Measurements from ENCODE around the gene ECHS1. TPM values are rescaled to one million over a fixed set of nuclear protein-coding genes. Genes with fewer than 3 reads are reported as not detected.

Gene ECHS1
- total and polyA plus RNA-seq, 2 experiments from 2014 or later: 92.1 to 127 TPM

DNA sequence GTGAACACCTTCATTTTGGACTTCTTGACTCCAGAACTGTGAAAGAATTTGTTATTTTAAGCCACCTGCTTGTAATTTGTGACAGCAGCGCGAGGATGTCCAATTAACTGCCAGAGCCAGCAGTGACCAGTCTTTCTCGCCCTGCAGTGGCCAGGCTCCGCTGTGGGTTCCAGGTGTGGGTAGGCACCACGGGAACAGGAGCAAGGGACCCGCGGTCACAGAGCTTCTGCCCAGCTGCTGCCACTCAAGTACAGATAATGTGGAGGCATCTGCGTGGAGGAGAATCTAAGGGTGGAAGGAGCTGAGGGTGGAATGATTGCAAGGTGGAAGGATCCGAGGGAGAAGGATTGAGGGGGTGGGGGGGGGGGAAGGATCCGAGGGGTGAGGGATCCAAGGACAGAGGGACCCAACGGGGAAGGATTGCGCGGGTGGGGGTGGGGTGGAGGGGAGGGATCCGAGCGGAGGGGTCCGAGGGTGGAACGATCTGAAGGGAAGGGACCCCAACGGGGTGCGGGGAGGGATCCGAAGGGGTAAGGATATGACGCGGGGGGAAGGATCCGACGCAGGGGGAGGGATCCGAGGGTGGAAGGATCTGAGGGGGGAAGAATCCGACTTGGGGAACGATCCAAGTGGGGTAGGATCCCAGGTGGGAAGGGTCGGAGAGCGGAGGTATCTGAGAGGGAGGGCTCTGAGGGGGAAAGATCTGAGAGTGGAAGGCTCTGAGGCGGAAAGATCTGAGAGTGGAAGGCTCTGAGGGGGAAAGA lies 40.0 kb downstream of the ECHS1 start:
- H3K79me2 ChIP-seq (replicated peaks; ENCODE audit: insufficient read depth): no peaks in the 10 kb centered on the region
- H4K20me1 ChIP-seq (replicated peaks; ENCODE audit: insufficient read depth): no peaks in the 10 kb centered on the region
- ATAC-seq (no peak), DNase-seq (ENCODE audit: low spot score) (no peak)
- Mint-ChIP-seq H3K4me3 (no peak overlapping the region; the same call in 2 of the 3 replicates), H3K27ac (no peak overlapping the region), H3K9me3 (peaks cover 17% of the 10 kb centered on the region), H3K4me1 (peaks cover 6% of the 10 kb centered on the region), H3K27me3 (ENCODE audit: insufficient read depth, low read depth, poor library complexity) (peaks cover 60% of the 10 kb centered on the region), H3K36me3 (ENCODE audit: low read depth) (no peaks in the 10 kb centered on the region; the same call in 1 of the 3 replicates)
- H3K27me3 ChIP-seq (ENCODE audit: insufficient read depth): peaks cover 85% of the 10 kb centered on the region
- no peaks in the 10 kb centered on the region for H3K36me3 ChIP-seq (ENCODE audit: insufficient read depth)
- H3K9me2 ChIP-seq (ENCODE audit: insufficient read depth): no peaks in the 10 kb centered on the region
- no peaks in the 10 kb centered on the region for H3F3A ChIP-seq (replicated peaks; ENCODE audit: low read depth)
- H3K4me3 ChIP-seq: no peak overlapping the region
- no peak for TF ChIP-seq POLR2AphosphoS5 (IDR thresholded peaks at IDR 0.05; ENCODE audit: low read depth)
- TF ChIP-seq ZNF462 (CRISPR knock-in tag; IDR thresholded peaks at IDR 0.05): no peak
- TF ChIP-seq STAT1 (IDR thresholded peaks at IDR 0.05; ENCODE audit: unreplicated experiment): no peak
- TF ChIP-seq EZH2phosphoT487 (IDR thresholded peaks at IDR 0.05; ENCODE audit: unreplicated experiment): no peak
- TF ChIP-seq ZNF331 (CRISPR knock-in tag; IDR thresholded peaks at IDR 0.05; ENCODE audit: low read depth): no peak
- TF ChIP-seq JUNB (IDR thresholded peaks at IDR 0.05; ENCODE audit: unreplicated experiment): no peak
- no peak for TF ChIP-seq ETS1 (IDR thresholded peaks at IDR 0.05)
- no peak for TF ChIP-seq CTCF (conservative IDR thresholded peaks at IDR 0.05; ENCODE audit: low read depth in 2 of 2)
- no peak for TF ChIP-seq ZNF114 (CRISPR knock-in tag; IDR thresholded peaks at IDR 0.05)
- TF ChIP-seq, protein P1, sequence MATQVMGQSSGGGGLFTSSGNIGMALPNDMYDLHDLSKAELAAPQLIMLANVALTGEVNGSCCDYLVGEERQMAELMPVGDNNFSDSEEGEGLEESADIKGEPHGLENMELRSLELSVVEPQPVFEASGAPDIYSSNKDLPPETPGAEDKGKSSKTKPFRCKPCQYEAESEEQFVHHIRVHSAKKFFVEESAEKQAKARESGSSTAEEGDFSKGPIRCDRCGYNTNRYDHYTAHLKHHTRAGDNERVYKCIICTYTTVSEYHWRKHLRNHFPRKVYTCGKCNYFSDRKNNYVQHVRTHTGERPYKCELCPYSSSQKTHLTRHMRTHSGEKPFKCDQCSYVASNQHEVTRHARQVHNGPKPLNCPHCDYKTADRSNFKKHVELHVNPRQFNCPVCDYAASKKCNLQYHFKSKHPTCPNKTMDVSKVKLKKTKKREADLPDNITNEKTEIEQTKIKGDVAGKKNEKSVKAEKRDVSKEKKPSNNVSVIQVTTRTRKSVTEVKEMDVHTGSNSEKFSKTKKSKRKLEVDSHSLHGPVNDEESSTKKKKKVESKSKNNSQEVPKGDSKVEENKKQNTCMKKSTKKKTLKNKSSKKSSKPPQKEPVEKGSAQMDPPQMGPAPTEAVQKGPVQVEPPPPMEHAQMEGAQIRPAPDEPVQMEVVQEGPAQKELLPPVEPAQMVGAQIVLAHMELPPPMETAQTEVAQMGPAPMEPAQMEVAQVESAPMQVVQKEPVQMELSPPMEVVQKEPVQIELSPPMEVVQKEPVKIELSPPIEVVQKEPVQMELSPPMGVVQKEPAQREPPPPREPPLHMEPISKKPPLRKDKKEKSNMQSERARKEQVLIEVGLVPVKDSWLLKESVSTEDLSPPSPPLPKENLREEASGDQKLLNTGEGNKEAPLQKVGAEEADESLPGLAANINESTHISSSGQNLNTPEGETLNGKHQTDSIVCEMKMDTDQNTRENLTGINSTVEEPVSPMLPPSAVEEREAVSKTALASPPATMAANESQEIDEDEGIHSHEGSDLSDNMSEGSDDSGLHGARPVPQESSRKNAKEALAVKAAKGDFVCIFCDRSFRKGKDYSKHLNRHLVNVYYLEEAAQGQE (IDR thresholded peaks at IDR 0.05; ENCODE audit: unreplicated experiment): no peak
- no peak for TF ChIP-seq NANOG (IDR thresholded peaks at IDR 0.05; ENCODE audit: borderline replicate concordance)
- no peak for TF ChIP-seq EZH2 (IDR thresholded peaks at IDR 0.05; ENCODE audit: low read depth, unreplicated experiment)
- TF ChIP-seq CREB1 (CRISPR knock-in tag; IDR thresholded peaks at IDR 0.05; ENCODE audit: low read depth): no peak
- no peak overlapping the region for H3K4me2 ChIP-seq
- H3K27ac ChIP-seq (ENCODE audit: low read depth): no peak overlapping the region
- no peak overlapping the region for H2AFZ ChIP-seq
- H3K4me1 ChIP-seq (ENCODE audit: insufficient read depth): peaks cover 5% of the 10 kb centered on the region; the same call in 1 of the 2 replicates

Data from GM23338 (cell line).